PFSK-1 (cell line): ENCODE measurements around the gene LZTR1.

Experiments
- FOXP2 ChIP-seq: optimal IDR thresholded peaks from 2 replicates; pipeline ENCODE3; 2011; ENCODE audit warnings: borderline replicate concordance, control low read depth, inconsistent platforms; ENCODE audit not compliant: insufficient read depth; ENCODE audit errors: extremely low read length, extremely low read depth
- POLR2AphosphoS5 ChIP-seq: IDR thresholded peaks from 2 replicates; pipeline ENCODE4 v1.6.1; 2012; ENCODE audit warnings: low read depth, mild to moderate bottlenecking, control low read depth, low read length, moderate library complexity
- SIN3A ChIP-seq: IDR thresholded peaks from 2 replicates; pipeline ENCODE4 v1.6.1; 2012; ENCODE audit warnings: mild to moderate bottlenecking, low read length, moderate library complexity, borderline replicate concordance; ENCODE audit not compliant: insufficient read depth
- TAF1 ChIP-seq: IDR thresholded peaks from 2 replicates; pipeline ENCODE4 v1.6.1; 2012; ENCODE audit warnings: low read length, control low read depth, borderline replicate concordance; ENCODE audit not compliant: insufficient read depth
- TF ChIP-seq, protein P1 (sequence below), 2 experiments: IDR thresholded peaks; 2 replicates each; pipeline versions ENCODE4 v1.6.1 to v1.8.0; 2011 to 2012; ENCODE audit warnings: low read depth in 2 of 2, low read length in 2 of 2, control low read depth in 1 of 2, inconsistent platforms in 1 of 2, mild to moderate bottlenecking in 1 of 2, moderate library complexity in 1 of 2; ENCODE audit not compliant: insufficient read depth in 1 of 2

Gene LZTR1

DNA sequence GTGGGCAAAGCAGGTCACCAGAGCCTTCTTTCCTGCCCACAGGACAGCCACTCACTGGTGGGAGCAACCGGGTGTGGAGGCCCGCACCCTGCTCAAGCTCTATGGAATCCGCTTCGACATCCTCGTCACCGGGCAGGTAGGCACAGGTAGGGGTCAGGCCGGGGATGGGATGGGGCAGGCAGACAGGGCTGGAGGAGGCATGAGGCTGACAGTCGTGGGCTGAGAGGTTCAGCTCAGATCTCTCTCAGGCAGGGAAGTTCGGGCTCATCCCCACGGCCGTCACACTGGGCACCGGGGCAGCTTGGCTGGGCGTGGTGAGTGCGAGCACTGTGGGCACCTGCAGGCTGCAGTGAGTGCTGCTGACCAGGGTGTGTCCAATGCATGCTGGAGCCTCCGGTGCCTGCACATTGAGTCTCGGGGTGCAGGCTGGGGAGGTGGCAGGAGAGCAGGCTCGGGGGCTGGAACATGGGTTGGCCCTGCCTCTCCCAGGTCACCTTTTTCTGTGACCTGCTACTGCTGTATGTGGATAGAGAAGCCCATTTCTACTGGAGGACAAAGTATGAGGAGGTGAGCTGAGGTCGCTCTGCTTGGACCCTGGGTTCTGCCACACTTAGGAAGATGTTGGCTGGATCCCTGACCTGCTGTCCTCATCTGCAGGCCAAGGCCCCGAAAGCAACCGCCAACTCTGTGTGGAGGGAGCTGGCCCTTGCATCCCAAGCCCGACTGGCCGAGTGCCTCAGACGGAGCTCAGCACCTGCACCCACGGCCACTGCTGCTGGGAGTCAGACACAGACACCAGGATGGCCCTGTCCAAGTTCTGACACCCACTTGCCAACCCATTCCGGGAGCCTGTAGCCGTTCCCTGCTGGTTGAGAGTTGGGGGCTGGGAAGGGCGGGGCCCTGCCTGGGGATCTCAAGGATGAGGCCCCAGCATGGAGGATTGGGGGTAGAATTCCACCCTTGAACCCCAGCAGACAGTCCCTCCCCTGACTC lies 44.0 kb downstream of the LZTR1 start:
- TF ChIP-seq TAF1 (no peak), POLR2AphosphoS5 (no peak), FOXP2 (no peak), SIN3A (no peak)
- TF ChIP-seq, protein P1, sequence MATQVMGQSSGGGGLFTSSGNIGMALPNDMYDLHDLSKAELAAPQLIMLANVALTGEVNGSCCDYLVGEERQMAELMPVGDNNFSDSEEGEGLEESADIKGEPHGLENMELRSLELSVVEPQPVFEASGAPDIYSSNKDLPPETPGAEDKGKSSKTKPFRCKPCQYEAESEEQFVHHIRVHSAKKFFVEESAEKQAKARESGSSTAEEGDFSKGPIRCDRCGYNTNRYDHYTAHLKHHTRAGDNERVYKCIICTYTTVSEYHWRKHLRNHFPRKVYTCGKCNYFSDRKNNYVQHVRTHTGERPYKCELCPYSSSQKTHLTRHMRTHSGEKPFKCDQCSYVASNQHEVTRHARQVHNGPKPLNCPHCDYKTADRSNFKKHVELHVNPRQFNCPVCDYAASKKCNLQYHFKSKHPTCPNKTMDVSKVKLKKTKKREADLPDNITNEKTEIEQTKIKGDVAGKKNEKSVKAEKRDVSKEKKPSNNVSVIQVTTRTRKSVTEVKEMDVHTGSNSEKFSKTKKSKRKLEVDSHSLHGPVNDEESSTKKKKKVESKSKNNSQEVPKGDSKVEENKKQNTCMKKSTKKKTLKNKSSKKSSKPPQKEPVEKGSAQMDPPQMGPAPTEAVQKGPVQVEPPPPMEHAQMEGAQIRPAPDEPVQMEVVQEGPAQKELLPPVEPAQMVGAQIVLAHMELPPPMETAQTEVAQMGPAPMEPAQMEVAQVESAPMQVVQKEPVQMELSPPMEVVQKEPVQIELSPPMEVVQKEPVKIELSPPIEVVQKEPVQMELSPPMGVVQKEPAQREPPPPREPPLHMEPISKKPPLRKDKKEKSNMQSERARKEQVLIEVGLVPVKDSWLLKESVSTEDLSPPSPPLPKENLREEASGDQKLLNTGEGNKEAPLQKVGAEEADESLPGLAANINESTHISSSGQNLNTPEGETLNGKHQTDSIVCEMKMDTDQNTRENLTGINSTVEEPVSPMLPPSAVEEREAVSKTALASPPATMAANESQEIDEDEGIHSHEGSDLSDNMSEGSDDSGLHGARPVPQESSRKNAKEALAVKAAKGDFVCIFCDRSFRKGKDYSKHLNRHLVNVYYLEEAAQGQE (IDR thresholded peaks at IDR 0.05; ENCODE audit: insufficient read depth in 1 of 2, low read depth in 2 of 2, low read length in 2 of 2): no peak

DNA sequence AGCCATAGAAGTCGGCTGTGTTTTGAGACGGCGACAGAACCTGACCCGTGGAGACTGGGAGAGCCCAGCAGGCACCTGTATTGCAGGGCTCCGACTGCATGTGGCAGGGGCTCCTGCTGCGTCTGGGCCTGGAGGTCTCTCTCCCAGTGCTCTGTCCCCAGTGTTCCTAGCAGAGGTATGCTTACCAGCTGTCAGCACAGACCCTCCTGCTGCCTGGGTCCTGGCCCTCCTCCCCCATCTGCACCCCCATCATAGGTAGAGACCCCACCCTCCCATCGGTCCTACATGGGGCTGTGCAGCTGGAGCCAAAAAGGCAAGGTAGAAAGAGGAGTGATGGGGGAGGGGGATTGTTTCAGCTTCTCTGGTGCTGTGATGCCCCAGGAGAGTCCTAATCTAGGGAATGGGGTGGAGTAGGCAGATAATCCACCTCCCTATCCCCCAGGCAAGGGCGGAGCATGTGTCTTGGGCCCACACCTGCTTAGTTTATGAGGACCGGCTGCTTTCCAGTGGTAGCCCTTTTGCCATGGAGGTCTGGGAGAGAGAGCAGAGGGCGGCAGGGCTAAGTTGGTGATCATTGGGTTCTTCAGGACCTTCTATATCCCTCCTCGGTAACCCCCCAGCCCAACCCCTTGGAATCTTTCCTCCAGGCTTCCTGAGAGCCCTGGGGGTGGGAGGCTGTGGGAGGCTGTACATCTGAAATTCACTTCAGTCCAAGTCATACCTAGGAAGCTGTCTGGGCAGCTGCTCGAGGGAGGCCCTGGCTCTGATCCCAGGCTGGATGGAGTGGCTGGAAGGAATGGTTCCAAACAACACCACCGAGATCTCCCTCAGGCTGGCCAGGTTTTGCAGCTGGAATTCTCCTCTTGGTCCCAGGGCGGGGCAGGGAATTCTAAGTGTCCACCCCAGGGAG lies 44.9 kb downstream of the LZTR1 start:
- no peak for TF ChIP-seq POLR2AphosphoS5
- no peak for TF ChIP-seq TAF1
- no peak for TF ChIP-seq SIN3A
- no peak for TF ChIP-seq FOXP2
- TF ChIP-seq, protein P1 (IDR thresholded peaks at IDR 0.05; ENCODE audit: insufficient read depth in 1 of 2, low read depth in 2 of 2, low read length in 2 of 2): no peak

DNA sequence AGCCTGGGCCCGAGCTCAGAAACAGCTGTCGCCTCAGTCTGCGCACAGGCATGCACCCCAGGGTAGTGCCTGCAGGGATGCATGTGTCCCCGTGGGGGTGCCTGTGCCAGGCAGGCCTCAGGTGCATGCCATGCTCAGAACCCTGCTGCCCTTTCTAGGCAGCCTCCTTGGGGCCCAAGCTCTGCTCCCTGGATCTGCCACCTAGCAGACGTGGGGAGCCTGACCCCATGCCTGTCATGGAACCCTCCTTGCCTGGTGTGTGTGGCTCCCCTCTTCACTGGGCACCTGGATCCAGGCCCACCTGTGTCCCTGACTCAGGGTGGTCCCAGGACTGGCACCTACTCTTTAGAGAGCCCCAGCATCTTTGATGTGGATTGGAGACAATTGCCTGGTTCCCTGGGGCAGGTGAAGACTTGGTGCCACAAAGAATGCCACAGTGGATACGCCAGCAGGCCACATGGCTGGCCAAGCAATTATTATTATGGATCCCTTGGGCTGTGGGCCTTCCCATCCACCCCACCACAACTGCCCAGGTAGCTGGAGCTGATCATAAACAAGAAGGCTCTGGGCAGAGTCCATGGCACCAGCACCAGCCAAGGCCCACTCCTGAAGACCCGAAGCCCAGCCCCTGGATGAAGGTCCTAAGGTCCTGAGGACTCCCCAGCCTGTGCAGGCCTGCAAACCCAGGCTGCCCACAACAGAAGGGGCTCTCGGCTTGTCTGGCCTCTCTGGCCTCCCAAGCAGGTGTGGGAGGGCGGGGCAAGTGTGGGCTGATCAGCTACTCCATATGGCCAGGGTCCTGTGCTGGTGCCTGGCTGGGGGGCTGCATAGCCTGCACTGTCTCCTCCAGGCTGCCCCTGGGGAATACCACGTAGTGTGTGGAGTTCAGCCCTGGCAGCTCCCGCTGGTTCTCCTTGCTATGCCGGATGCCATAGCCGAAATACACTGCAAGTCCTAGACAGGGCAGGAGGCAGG lies 46.5 kb downstream of the LZTR1 start:
- TF ChIP-seq, protein P1 (IDR thresholded peaks at IDR 0.05; ENCODE audit: insufficient read depth in 1 of 2, low read depth in 2 of 2, low read length in 2 of 2): no peak
- TF ChIP-seq TAF1: no peak
- no peak for TF ChIP-seq POLR2AphosphoS5
- TF ChIP-seq SIN3A: no peak
- TF ChIP-seq FOXP2: no peak

DNA sequence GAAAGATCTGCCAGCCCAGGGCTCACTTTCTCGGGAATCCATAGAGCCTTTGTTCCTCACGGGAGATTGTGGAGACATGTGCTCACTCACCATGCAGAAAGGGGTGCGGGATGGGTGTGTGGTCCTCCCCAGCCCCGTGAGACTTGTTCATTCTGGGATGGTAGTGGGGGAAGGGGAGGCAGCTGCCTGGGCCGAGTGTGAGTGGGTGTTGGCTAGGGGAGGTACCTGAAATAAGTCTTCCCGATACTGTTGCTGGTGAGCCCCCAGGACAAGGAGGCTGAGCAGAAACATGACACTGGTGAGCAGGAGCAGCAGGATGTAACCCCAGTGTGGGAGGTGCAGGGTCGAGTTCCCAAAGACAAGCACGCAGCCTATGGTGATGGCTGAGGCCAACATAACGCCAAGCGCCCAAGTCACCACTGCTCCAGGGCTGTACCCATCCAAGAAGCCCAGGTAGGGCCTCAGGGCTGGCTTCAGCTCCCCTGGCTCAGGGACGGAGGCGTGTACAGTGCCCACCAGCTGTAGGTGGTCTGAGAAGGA lies 47.5 kb downstream of the LZTR1 start:
- TF ChIP-seq, protein P1 (IDR thresholded peaks at IDR 0.05; ENCODE audit: insufficient read depth in 1 of 2, low read depth in 2 of 2, low read length in 2 of 2): no peak
- TF ChIP-seq TAF1: no peak
- TF ChIP-seq POLR2AphosphoS5: no peak
